Stomach (tissue), 4 donors: ENCODE measurements around the gene CFAP92.

Source experiments
- CTCF ChIP-seq, 7 experiments: fragments of 450-650 bp in 4 of 7; fragments of 200-600 bp in 3 of 7; sonication (generic) in 3 of 7; IDR thresholded peaks; one replicate each; pipeline ENCODE4 v1.5.1; 2016 to 2019; ENCODE audit warnings: antibody characterized with exemption in 7 of 7, control low read depth in 2 of 7, mild to moderate bottlenecking in 1 of 7
- POLR2A ChIP-seq, 4 donors: fragments of 450-650 bp; IDR thresholded peaks; one replicate each; pipeline ENCODE4 v1.6.1; 2016; ENCODE audit warnings: antibody characterized with exemption in 4 of 4, control low read depth in 2 of 4, mild to moderate bottlenecking in 1 of 4, moderate library complexity in 1 of 4

DNA sequence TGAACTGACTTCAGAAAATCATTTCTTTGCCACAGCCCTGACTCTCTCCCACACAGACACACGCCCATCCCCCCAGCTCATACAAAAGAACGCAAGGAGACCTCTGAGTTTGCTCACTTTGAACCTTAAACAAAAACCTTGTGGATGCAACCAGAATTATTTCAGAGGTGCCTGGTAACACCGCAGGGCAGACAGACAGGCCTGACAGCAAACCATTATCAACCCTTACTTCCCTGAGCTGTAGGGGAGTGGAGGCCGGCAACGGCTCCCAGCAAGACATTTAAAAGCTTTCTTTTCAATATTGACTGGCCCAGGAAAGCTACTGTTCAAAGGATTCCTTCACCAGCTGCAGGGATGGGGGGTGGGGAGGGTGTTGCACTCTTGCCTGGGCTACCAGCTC is 5.2 kb upstream of the CFAP92 start:
- no peak for TF ChIP-seq POLR2A (IDR thresholded peaks at IDR 0.05)
- no peak for TF ChIP-seq CTCF (IDR thresholded peaks at IDR 0.05)
